ENCODE data around the gene TUBB4B.

GRCh38 chr9:137191691-137192447 is 49.2 kb upstream of the TUBB4B start:
- TF ChIP-seq CTCF (IDR thresholded peaks at IDR 0.05), result no peak
- no peak for TF ChIP-seq POLR2A (IDR thresholded peaks at IDR 0.05)
- no peak for TF ChIP-seq EP300 (IDR thresholded peaks at IDR 0.05; ENCODE audit: low read depth)
